Esophagus muscularis mucosa (tissue), 4 donors: Measurements from ENCODE around the gene NUDT1. TPM values are rescaled to one million over a fixed set of nuclear protein-coding genes. Genes with fewer than 3 reads are reported as not detected.

Source experiments
- DNase-seq: peaks from one replicate; pipeline ENCODE4 v3.0.0-alpha.2; 2017; ENCODE audit errors: extremely low spot score
- H3K27ac ChIP-seq, 4 donors: fragments of 200-600 bp; sonication (generic); replicated peaks in 1 of 4; 1 replicate in 3 of 4; 2 replicates in 1 of 4; pipeline ENCODE4 v1.5.1; 2016 to 2019; ENCODE audit warnings: mild to moderate bottlenecking in 1 of 4
- H3K27me3 ChIP-seq, 4 donors: fragments of 200-600 bp; sonication (generic); one replicate each; pipeline versions ENCODE4 v1.5.1 to v1.6.0; 2016 to 2019
- H3K36me3 ChIP-seq, 4 donors: fragments of 200-600 bp; sonication (generic); one replicate each; pipeline ENCODE4 v1.5.1; 2016 to 2019
- H3K4me1 ChIP-seq, 4 donors: fragments of 200-600 bp; sonication (generic); one replicate each; pipeline ENCODE4 v1.5.1; 2016 to 2019
- H3K4me3 ChIP-seq, 4 donors: fragments of 200-600 bp; sonication (generic); 1 replicate in 2 of 4; 2 replicates in 2 of 4; pipeline ENCODE4 v1.5.1; 2016 to 2019; ENCODE audit warnings: mild to moderate bottlenecking in 4 of 4, moderate library complexity in 1 of 4
- H3K9me3 ChIP-seq, 4 donors: fragments of 200-600 bp; sonication (generic); 1 replicate in 3 of 4; 2 replicates in 1 of 4; pipeline ENCODE4 v1.5.1; 2016 to 2019
- EP300 ChIP-seq: sonication (generic); formaldehyde crosslinking; IDR thresholded peaks from one replicate; pipeline ENCODE4 v1.6.1; 2017; ENCODE audit warnings: antibody characterized with exemption
- POLR2A ChIP-seq: fragments of 450-650 bp; IDR thresholded peaks from one replicate; pipeline ENCODE4 v1.6.1; 2017; ENCODE audit warnings: antibody characterized with exemption, moderate library complexity, mild to moderate bottlenecking, low read depth
- POLR2AphosphoS5 ChIP-seq, 2 donors: sonication (generic); formaldehyde crosslinking; IDR thresholded peaks; one replicate each; pipeline ENCODE4 v1.6.1; 2017; ENCODE audit warnings: antibody characterized with exemption in 2 of 2
- WGBS: methylation state at CpG from one replicate; pipeline ENCODE4 v1.1.5; 2018; 5-methylcytosine and 5-hydroxymethylcytosine counted together
- intact Hi-C: fragments of 100-400 bp; cut with DNase I; formaldehyde crosslinking; loops from one replicate; pipeline ENCODE4 v1.15.1; 2023
- total RNA-seq, 4 donors: library from RNA; depleted of rRNA; stranded (reverse); fragments of >200 nt; gene quantifications; one replicate each; pipeline versions ENCODE4 v1.1.0 to v1.2.1, GENCODE V29; 2016
- TF ChIP-seq, protein P1 (sequence below), 3 experiments: fragments of 200-600 bp in 2 of 3; fragments of 450-650 bp in 1 of 3; sonication (generic) in 2 of 3; IDR thresholded peaks; one replicate each; pipeline ENCODE4 v1.5.1; 2017 to 2019; ENCODE audit warnings: antibody characterized with exemption in 3 of 3, mild to moderate bottlenecking in 2 of 3, moderate library complexity in 1 of 3

Gene NUDT1
- total RNA-seq, 4 donors from 2014 or later, result 10.9 to 18.7 (median 18.0) TPM

DNA sequence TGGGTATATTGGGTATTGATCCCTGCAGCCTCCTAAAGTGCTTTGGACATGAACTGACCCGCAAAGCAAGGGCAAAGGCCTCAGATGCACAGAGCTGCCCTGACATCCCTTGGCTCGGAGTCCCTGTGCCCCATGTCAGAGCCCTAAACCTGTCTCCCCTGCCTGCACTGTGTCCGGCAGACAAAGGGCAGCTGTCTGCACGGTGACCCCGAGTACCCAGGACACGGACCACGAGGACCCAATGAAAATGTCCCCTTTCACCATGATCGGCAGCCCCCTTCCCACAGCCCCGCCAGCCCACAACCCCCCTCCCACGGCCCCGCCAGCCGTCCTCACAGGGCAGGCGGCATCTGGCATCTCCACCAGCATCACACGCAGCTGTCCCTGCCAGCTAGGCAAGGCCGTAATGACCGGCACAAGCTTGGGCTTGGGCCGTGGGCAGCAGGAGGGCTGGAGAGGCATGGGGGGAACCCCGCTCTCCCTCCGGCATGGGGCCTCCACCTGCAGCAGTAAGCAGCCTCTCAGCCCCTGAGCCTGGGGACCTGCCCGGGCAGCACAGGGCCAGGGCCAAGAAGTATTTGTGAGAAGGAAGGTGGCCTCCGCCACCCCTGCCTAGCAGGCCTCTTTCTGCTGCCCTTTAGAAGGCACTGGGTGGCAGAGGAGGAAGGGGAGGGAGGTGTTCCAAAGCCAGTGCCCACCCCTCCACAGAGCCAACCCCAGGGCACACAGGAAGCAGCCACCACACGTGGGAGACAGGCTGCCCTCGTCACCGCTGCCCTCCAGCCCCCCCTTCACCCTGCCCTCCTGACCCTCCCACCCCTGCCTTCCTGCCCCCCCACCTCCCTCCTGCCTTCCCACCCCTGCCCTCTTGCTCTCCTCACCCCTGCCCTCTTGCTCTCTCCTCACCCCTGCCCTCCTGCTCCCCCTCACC, 10.1 kb downstream of the NUDT1 start:
- H3K4me1 ChIP-seq, result peaks cover 6 to 15% (median 11%) of the 10 kb centered on the region in 4 donors
- DNase-seq, result no peak
- WGBS, result 83% methylated on average over 22 of the region's 24 CpGs
- peaks cover 13 to 51% (median 34%) of the 10 kb centered on the region in 4 donors for H3K36me3 ChIP-seq
- no peak for TF ChIP-seq POLR2AphosphoS5 (IDR thresholded peaks at IDR 0.05)
- no peak for TF ChIP-seq EP300
- no peak for TF ChIP-seq POLR2A
- TF ChIP-seq, protein P1, sequence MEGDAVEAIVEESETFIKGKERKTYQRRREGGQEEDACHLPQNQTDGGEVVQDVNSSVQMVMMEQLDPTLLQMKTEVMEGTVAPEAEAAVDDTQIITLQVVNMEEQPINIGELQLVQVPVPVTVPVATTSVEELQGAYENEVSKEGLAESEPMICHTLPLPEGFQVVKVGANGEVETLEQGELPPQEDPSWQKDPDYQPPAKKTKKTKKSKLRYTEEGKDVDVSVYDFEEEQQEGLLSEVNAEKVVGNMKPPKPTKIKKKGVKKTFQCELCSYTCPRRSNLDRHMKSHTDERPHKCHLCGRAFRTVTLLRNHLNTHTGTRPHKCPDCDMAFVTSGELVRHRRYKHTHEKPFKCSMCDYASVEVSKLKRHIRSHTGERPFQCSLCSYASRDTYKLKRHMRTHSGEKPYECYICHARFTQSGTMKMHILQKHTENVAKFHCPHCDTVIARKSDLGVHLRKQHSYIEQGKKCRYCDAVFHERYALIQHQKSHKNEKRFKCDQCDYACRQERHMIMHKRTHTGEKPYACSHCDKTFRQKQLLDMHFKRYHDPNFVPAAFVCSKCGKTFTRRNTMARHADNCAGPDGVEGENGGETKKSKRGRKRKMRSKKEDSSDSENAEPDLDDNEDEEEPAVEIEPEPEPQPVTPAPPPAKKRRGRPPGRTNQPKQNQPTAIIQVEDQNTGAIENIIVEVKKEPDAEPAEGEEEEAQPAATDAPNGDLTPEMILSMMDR (IDR thresholded peaks at IDR 0.05), result no peak
- H3K4me3 ChIP-seq, result no peak overlapping the region
- intact Hi-C loops, result no loop called here
- H3K27ac ChIP-seq, result no peak overlapping the region
- H3K27me3 ChIP-seq, result no peaks in the 10 kb centered on the region
- no peaks in the 10 kb centered on the region for H3K9me3 ChIP-seq

DNA sequence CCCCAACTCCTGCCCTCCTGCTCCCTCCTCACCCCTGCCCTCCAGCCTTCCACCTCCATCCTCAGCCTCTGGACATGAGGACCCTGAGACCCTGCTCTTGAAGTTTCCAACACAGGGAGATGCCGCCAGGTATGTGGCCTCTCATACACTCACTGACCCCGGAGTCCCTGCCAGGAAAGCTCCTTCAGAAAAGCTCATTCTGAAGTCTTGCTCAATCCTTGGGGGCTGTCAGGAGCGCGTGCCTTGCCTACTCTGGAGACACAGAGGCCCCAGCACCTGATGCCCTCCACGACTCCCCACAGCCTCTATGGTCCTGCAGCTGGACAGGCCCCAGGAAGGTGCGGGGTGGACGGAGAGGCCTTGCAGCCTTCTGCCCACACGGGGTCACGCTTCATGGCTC, 11.0 kb downstream of the NUDT1 start:
- peaks cover 6 to 15% (median 11%) of the 10 kb centered on the region in 4 donors for H3K4me1 ChIP-seq
- peaks cover 16 to 58% (median 39%) of the 10 kb centered on the region in 4 donors for H3K36me3 ChIP-seq
- TF ChIP-seq EP300 (no peak), POLR2A (no peak), POLR2AphosphoS5 (IDR thresholded peaks at IDR 0.05) (no peak)
- TF ChIP-seq, protein P1 (IDR thresholded peaks at IDR 0.05), result no peak
- 88% methylated on average over 9 of the region's 9 CpGs for WGBS
- DNase-seq, result no peak
- H3K27ac ChIP-seq, result no peak overlapping the region
- H3K9me3 ChIP-seq, result no peaks in the 10 kb centered on the region
- intact Hi-C loops, result no loop called here
- H3K27me3 ChIP-seq, result no peaks in the 10 kb centered on the region
- H3K4me3 ChIP-seq, result no peak overlapping the region

DNA sequence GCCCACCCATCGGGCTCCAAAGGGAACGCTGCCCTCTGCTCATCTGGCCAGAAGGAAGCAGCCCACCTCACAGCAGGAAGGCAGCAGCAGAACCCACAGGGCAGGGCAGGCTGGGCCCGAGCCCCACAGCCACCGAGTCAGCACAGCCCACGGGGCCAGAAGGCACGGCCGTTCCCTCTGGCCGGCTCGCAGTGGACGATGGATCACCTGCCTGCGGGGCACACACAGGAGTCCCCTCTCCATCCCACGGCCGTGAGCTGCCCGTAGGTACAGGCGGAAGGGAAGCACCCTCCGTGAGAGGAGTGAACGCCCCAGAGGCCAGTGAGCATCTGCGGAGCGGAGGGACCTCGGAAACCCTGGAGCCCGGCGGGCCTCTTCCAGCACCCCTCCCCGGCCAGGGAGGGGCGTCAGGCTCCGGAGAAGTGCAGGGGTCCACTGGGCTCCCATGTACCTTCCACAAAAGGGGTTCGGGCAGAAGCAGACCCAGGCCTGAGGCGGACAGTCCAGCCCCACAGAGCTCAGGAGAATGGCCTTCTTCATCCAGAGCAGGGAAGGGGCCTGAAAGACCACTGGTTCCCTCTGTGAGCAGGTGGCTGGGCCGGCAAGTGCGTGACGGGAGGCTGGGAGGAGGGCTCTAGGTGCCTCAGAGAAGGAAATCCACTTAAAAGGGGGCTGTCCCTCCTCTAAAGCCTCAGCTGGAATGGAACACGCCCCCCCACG, 11.7 kb downstream of the NUDT1 start:
- H3K36me3 ChIP-seq, result peaks cover 16 to 65% (median 42%) of the 10 kb centered on the region in 4 donors
- H3K4me3 ChIP-seq, result no peak overlapping the region
- H3K27me3 ChIP-seq, result no peaks in the 10 kb centered on the region
- DNase-seq, result no peak
- no peaks in the 10 kb centered on the region for H3K9me3 ChIP-seq
- TF ChIP-seq POLR2AphosphoS5 (IDR thresholded peaks at IDR 0.05) (no peak), POLR2A (no peak), EP300 (no peak)
- TF ChIP-seq, protein P1 (IDR thresholded peaks at IDR 0.05), result no peak
- intact Hi-C loops, result no loop called here
- H3K27ac ChIP-seq, result no peak overlapping the region
- WGBS, result 91% methylated on average over 13 of the region's 32 CpGs
- peaks cover 4 to 12% (median 8%) of the 10 kb centered on the region in 4 donors for H3K4me1 ChIP-seq

DNA sequence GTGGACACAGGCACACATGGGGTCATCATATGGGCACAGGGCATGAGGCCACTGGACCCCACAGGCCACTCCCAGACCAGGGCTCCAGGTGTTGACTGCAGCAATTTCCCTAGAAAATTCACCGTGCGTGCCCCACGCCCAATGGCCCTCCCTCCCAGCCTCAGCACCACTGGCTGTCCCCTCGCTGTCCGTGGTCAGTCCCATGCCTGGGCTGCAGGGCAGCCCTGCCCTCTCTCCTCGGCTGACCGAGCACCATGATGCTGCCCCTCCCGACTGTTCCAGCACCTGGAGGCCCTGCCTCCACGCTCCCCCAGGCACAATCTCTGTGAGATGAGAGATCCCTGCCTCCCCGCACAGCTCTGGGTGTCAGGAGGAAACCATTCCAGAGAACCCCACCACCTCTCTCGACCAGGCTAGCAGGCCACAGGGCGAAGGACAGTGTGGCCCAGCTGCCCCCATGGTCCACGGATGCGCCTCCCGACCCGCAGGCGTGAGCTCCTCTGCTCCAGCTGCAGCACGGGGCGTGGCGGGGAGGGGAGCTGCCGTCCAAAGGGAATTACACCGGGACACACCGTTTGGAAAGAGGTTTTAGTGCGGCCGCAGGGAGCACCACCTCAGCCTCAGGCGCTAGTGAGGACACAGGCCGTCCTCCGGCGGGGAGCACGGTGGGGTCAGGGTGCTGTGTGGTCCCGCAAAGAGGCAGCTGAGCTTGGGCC, 12.6 kb downstream of the NUDT1 start:
- Histone ChIP-seq H3K9me3 (no peaks in the 10 kb centered on the region), H3K4me3 (no peak overlapping the region), H3K27me3 (no peaks in the 10 kb centered on the region), H3K4me1 (peaks cover 0 to 3% (median 1%) of the 10 kb centered on the region in 4 donors), H3K27ac (no peak overlapping the region), H3K36me3 (peaks cover 16 to 74% (median 44%) of the 10 kb centered on the region in 4 donors)
- no peak for TF ChIP-seq POLR2AphosphoS5 (IDR thresholded peaks at IDR 0.05)
- no peak for DNase-seq
- 88% methylated on average over 25 of the region's 31 CpGs for WGBS
- intact Hi-C loops, result no loop called here
